ENCODE results near the gene FMO1. TPM values are rescaled to one million over a fixed set of nuclear protein-coding genes. Genes with fewer than 3 reads are reported as not detected.

Gene FMO1
- total and polyA plus RNA-seq, 2 donors (not counting 1 experiment from before 2014, with no cell fraction given), result 0.48 TPM; not detected in 1

- no peaks in the 10 kb centered on the region for H3K9me3 Mint-ChIP-seq (ENCODE audit: insufficient read depth)
- no peak overlapping the region for H3K4me2 ChIP-seq (replicated peaks; ENCODE audit: low read depth, low read length, poor library complexity, severe bottlenecking)
Measured at GRCh38 chr1:171206204-171206977, 41.9 kb upstream of the FMO1 start.

More at GRCh38 chr1:171206204-171206977, 41.9 kb upstream of the FMO1 start:
- ATAC-seq (ENCODE audit: low read depth), result no peak
- Histone ChIP-seq H3K27ac (ENCODE audit: low read length in 2 of 2) (no peak overlapping the region), H3K36me3 (replicated peaks in 1 of 2; ENCODE audit: control extremely low read depth in 1 of 2, control insufficient read depth in 1 of 2, extremely low read depth in 1 of 2, insufficient read depth in 2 of 2, low read length in 1 of 2) (no peaks in the 10 kb centered on the region), H3K79me2 (ENCODE audit: control insufficient read depth, insufficient read depth, low read length) (no peaks in the 10 kb centered on the region), H3K9ac (ENCODE audit: low read length) (no peak overlapping the region), H3K9me3 (ENCODE audit: control extremely low read depth in 1 of 3, control insufficient read depth in 2 of 3, insufficient read depth in 1 of 3, low read length in 2 of 3) (no peaks in the 10 kb centered on the region), H3K4me3 (ENCODE audit: control extremely low read depth in 1 of 5, extremely low read depth in 1 of 5, insufficient read depth in 1 of 5, low read depth in 2 of 5, low read length in 4 of 5) (no peak overlapping the region), H3K4me1 (ENCODE audit: control insufficient read depth in 2 of 2, insufficient read depth in 2 of 2, low read length in 2 of 2) (no peaks in the 10 kb centered on the region), H3K27me3 (replicated peaks in 1 of 4; ENCODE audit: control extremely low read depth in 1 of 4, control insufficient read depth in 3 of 4, insufficient read depth in 4 of 4, low read length in 3 of 4) (peaks cover 0 to 2% (median 1%) of the 10 kb centered on the region in 4 experiments), H4K20me1 (ENCODE audit: control insufficient read depth, insufficient read depth, low read length, poor library complexity, severe bottlenecking) (no peaks in the 10 kb centered on the region), H2AFZ (ENCODE audit: insufficient read depth, low read depth, low read length, poor library complexity, severe bottlenecking) (no peak overlapping the region)
- no peaks in the 10 kb centered on the region for H3K4me1 Mint-ChIP-seq
- no peak overlapping the region for H3K27ac Mint-ChIP-seq
- 45% methylated on average over 1 of the region's 3 CpGs for WGBS (ENCODE audit: insufficient coverage)
- H3K4me3 Mint-ChIP-seq, result no peak overlapping the region
- CTCF ChIA-PET, result no interaction called here
- intact Hi-C loops (cut with micrococcal nuclease), result no loop called here
- TF ChIP-seq EZH2 (IDR thresholded peaks at IDR 0.05; ENCODE audit: borderline replicate concordance, insufficient read depth, low read depth, low read length, poor library complexity, severe bottlenecking), result no peak
- TF ChIP-seq CTCF (IDR thresholded peaks at IDR 0.05), result peak; percentile 9
- DNase-seq, result no peak
- H3K27me3 Mint-ChIP-seq, result peaks cover 17% of the 10 kb centered on the region
- POLR2A ChIA-PET, result no interaction called here

Measured in B cell (primary cell).